A673 (cell line): ENCODE measurements around the gene SPRED3.

Source experiments
- CTCF ChIP-seq: fragments of 300-800, 200-600 bp; sonication (generic); conservative IDR thresholded peaks from 2 replicates; pipeline ENCODE4 v1.5.1; 2017; ENCODE audit warnings: low read depth, mild to moderate bottlenecking, antibody characterized with exemption, low read length, moderate library complexity, mixed read lengths
- EZH2 ChIP-seq: fragments of 200-600 bp; sonication (generic); IDR thresholded peaks from 2 replicates; pipeline ENCODE4 v1.6.1; 2017; ENCODE audit warnings: borderline replicate concordance, low read depth, mild to moderate bottlenecking, mixed read lengths, antibody characterized with exemption, low read length; ENCODE audit not compliant: poor library complexity, severe bottlenecking

GRCh38 chr19:38370299-38370698, 18.2 kb upstream of the SPRED3 start:
- TF ChIP-seq CTCF = no peak
- no peak for TF ChIP-seq EZH2
